ENCODE results near the gene JMJD6. TPM values are rescaled to one million over a fixed set of nuclear protein-coding genes. Genes with fewer than 3 reads are reported as not detected.
"Not testable (repeated sequence)": the region's sequence is repeated elsewhere in the genome, so short reads cannot be mapped to it uniquely, and the experiment has no call there.

Gene JMJD6
- total RNA-seq, 1 donor from 2014 or later: 59.9 TPM

DNA sequence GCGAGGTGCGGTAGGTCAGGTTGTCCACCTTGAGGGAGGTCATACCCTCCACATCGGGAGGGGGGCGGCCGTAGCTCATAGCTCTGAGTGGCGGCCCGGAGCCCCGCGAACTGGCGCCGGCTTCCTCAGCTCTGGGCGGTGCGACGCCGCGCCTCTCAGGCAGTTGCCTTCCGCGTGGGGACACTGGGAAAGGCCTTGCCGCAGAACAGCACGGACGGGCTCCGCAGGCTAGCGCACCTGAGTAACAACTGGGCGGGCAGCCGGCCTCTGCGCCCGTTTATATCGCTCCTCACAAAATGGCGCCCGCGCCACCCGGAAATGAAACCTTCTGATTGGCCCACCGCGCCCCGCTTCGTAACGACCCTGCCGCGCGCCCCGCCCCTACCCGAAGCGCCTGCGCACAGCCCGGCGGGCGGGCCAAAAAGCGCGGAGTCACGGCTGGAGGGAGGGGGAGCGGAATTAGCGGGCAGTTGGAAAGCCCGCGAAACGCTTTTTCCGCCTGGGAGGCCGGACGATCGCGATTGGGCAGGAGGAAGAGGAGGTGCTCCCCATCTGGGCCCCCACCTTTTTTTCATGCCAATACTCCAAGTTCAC is 10.8 kb upstream of the JMJD6 start, which contains the start of gene SRSF2:
SRSF2 (minus strand) TSS at position 250 of the 594 bp plus-strand sequence; CDS start at position 79, 171 bp downstream.
- intact Hi-C loops (cut with micrococcal nuclease): loop anchor here (1.0 to 5.0 kb wide), 8 partner anchors 11 to 1395 kb away; partner anchors contain the start of genes JMJD6, METTL23, SEC14L1 and TMC8

DNA sequence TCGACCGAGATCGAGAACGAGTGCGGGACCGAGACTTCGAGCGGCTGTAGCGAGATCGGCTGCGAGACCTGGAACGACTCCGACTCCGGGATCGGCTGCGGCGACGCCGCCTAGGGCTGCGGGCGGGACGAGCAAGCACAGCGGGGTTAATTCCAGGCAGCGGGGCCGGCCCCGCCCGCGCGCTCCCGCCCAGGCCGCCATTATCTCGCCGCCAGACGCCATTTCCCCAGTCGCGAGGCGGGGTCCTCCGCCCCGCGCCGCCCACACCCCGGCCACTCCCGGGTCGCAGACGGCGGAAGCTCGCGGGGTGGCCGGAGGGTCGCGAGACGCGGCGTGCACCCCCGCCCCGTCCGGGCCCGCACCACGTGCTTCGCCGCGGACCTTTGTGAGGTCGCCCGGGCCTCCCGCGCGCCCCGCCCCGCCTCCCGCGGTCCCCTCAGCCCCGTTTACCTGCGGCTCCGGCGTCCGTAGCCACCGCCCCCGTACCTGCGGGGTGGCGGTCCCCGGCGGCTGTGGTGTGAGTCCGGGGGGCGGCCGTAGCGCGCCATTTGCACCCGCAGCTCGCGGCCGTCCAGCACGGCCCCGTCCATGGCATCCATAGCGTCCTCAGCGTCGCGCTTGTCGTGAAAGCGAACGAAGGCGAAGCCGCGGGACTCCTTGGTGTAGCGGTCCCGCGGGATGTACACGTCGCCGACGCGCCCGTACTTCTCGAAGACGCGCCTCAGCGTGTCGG is 10.1 kb upstream of the JMJD6 start:
- intact Hi-C loops (cut with micrococcal nuclease): loop anchor here (1.0 to 5.0 kb wide), 8 partner anchors 10 to 1396 kb away; partner anchors contain the start of genes JMJD6, METTL23, SEC14L1 and TMC8

DNA sequence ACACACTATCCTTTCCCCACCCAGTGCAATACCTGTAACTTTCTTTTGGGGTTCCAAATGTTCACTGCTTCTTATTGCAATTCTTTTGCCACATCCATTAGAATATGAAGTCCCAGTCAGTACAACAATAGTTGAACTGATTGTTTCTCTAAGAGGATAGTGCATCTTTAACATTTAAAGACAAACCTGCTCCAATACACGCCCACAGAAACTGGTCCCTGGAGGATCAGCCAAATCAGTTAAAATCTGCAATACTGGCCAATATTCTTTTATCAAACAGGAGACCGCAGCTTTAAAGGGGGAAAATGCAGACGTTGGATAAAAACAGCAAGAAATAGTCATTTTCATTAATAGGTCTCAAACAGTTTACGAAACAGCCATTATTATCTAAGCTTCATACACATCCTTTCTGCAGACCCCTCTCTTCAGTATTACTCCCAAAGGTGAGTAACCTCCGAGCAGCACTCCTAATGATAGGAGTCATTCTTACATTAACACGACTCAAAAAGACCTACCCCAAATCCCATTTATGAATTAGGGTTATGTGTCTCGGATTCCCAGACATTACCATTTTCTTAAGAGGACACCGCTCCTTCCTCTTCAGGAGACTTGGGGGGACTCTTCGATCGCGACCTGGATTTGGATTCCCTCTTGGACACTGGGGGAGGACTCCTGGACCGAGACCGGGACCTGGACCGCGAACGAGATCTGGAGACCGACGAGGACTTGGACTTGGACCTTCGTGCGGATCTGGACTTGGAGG is 9.4 kb upstream of the JMJD6 start:
- intact Hi-C loops (cut with micrococcal nuclease): loop anchor here (5.0 kb wide), 5 partner anchors 57 to 1397 kb away; partner anchors contain the start of genes SEC14L1, TMC8 and UBALD2

DNA sequence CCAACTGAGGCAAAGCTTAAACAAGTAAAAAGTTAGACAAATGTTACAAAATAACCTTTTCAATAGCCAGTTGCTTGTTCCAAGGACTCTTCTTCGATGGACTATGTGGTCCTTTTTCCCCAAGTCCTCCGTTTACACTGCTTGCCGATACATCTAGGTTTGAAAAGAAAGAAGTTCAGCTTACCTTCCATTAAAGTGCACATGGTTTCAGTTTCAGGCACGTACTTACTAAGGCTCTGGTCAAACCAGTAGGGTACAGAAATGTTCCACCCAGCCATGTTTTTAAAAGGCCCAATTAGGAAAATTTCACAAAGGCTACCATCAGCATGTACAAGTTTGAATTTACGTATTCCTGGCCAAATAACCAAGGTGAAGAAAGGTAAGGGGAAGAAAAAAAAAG is 8.6 kb upstream of the JMJD6 start:
- intact Hi-C loops (cut with micrococcal nuclease): loop anchor here (5.0 kb wide), 5 partner anchors 57 to 1397 kb away; partner anchors contain the start of genes SEC14L1, TMC8 and UBALD2

DNA sequence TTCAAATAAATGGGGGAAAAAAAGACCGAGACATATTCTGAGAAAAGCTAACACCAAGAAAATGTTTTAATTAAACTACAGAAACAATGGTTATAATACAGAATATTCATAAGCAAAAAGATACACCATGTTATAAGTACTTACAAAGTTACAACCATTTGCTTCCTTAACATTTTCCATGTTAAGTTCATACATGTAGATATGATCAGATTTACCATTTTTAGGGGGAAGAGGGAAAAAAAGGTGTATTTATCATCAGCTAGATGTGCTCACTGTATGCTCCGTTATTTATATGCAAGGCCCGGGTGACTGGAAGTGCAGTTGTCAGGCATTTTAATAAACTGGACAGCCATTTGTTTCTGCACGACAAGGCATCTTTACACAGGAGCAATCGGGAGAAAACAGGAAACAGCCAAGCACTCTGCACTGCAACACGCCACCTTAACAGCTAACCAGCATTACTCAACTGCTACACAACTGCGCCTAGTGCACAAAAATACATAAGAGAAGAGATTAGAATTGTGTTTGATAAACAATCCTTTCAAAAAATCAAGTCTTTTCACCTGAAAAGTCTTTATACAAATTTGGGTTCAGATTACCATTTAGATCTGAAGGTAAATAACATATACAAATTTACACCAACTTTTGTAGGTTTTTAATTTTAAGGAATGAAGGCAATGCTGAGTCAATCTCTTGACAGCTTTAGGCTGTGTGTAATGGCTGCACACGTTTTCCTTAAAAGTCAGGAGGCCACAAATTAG is 7.9 kb upstream of the JMJD6 start:
- intact Hi-C loops (cut with micrococcal nuclease): loop anchor here (5.0 kb wide), 1 partner anchor 718 kb away; no protein-coding TSS in a partner anchor

DNA sequence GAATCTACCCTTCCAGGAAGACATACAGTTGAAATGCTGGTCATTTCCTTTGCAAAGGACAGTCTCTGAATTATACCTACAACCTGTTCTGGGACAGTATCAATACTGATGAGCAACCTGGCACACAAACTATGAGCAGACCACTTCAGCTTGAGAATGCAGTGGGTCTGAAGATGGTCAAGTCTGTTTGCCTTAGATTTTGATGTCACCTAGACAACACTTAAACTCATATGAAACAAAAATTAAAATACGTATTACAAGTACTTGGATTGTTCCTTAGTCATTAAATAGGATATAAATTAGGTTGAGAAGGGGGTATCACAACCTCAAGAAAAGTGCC is 7.2 kb upstream of the JMJD6 start:
- intact Hi-C loops (cut with micrococcal nuclease): loop anchor here (5.0 kb wide), 1 partner anchor 719 kb away; no protein-coding TSS in a partner anchor

DNA sequence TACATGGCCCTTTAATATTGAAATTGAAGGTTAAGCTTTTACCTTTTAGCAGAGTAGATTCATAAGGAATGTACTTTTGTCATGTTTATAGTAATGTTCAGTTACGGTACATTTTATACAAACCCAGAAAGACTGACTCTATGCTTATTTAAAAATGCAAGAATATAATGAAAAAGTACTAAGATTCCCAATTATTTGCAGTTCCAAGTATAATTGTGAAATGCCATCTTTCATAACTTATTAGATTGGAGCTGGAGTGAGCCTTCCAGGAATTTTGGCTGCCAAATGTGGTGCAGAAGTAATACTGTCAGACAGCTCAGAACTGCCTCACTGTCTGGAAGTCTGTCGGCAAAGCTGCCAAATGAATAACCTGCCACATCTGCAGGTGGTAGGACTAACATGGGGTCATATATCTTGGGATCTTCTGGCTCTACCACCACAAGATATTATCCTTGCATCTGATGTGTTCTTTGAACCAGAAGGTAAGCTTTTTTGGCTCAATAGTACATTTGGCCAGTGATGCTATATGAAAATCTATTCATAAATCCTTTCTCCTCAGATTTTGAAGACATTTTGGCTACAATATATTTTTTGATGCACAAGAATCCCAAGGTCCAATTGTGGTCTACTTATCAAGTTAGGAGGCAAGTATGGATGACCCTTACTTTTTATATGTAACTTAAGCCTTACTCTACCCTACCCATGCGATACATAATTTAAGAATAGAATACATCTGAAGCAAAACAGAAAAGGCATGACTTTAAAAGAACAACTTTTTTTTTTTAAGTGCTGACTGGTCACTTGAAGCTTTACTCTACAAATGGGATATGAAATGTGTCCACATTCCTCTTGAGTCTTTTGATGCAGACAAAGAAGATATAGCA is 6.6 kb upstream of the JMJD6 start:
- intact Hi-C loops (cut with micrococcal nuclease): loop anchor here (5.0 kb wide), 1 partner anchor 719 kb away; no protein-coding TSS in a partner anchor

DNA sequence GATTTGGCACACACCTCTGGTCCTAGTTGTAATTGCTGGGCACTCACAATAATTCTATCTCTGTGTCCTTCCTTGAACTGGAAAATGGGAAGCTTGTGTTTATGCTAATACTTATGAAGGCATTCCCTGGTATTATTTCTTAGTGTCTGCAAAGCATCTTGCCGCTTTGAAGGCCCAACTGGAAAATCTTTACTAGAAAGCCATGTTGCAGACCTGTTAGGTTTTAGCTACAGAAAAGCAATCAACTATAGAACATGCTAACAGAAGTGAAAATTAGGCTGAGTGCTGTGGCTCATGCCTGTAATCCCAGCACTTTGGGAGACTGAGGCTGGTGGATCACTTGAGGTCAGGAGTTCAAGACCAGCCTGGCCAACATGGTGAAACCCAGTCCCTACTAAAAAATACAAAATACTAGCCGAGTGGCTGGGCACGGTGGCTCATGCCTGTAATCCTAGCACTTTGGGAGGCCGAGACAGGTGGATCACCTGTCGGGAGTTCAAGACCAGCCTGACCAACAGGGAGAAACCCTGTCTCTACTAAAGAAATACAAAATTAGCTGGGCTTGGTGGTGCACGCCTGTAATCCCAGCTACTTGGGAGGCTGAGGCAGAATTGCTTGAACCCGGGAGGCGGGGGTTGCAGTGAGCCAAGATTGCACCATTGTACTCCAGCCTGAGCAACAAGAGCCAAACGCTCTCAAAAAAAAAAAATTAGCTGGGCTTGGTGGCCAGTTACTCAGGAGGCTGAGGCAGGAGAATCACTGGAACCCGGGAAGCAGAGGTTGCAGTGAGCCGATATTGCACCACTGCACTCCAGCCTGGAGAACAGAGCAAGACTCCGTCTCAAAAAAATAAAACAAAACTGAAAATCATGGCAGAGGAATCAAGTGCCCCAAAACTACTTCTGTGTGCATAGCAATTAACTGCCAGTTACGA is 5.7 kb upstream of the JMJD6 start:
- intact Hi-C loops (cut with micrococcal nuclease): loop anchor here (5.0 kb wide), 1 partner anchor 720 kb away; no protein-coding TSS in a partner anchor

DNA sequence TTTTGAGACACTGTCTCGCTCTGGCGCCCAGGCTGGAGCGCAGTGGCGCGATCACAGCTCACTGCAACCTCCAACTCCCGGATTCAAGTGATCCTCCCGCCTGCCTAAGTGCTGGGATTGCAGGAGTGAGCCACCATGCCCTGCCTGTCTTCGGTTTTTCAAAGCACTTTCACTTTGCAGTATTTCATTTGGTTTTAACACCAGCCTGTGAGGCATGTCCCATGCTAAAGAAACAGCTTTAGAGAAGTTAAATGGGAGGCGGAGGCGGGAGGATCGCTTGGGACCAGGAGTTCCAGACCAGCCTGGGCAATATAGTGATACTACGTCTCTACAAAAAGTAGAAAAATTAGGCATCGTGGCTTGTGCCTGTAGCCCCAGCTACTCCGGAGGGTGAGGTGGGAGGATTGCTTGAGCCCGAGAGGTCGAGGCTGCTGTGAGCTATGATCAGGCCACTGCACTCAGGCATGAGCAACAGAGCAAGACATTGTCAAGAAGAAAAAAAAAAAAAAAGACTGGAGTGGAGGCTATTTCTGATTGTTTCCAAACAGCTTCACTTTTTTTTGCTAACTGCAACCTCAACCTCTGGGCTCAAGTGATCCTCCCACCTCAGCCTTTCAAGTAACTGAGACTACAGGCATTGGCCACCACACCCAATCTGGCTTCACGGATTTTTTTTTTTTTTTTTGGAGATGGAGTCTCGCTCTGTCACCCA is 1.5 kb upstream of the JMJD6 start:
- intact Hi-C loops (cut with micrococcal nuclease): loop anchor here (2.0 kb wide), 1 partner anchor 213 kb away; no protein-coding TSS in a partner anchor

DNA sequence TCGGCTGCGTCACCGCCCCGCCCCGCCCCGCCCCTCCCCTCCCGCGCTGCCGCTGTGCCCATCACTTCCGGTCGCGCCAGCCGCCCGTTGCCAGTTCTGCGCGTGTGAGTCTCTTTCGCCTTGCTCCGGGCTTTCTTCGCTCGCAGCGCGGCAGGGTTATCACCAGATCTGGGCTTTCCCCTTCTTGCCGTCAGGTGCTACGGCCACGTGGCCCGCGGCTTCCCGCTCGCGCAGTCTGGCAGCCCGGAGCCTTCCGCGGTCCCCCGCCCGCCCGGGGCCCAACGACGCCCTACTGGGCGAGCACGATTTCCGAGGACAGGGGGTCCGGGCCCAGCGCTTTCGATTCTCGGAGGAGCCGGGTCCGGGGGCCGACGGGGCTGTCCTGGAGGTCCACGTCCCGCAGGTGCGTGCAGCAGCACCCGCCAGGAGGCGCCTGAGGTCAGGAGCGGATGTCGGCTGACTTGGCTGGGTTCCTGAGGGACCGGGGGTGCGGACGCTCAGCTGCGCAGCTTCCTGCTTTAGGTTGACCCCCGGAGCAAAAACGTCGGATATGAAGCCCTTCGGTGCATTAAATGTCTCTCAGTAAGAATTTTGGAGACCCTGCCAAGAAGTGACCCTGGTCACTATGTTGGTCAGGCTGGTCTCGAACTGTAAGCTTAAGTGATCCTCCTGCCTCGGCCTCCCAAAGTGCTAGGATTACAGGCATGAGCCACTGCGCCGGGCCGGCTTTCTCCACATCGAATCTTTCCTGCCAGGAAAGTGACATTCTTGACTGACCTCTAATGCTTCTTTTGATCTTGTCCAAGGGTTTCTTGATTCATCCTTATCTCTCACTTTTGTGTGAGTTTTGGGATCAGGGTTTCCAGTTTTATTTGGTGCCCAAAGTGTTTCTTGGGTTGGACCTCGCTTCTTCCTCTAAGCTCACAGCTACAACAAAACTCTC is 641 bp upstream of the JMJD6 start, which contains the start of gene METTL23:
METTL23 (plus strand) TSS at position 64 of the 943 bp plus-strand sequence. CDS start 2,872 bp downstream, outside the sequence.
- intact Hi-C loops (cut with micrococcal nuclease): loop anchor here (1.0 to 2.0 kb wide), 4 partner anchors 10 to 212 kb away; partner anchors contain the start of gene SRSF2

DNA sequence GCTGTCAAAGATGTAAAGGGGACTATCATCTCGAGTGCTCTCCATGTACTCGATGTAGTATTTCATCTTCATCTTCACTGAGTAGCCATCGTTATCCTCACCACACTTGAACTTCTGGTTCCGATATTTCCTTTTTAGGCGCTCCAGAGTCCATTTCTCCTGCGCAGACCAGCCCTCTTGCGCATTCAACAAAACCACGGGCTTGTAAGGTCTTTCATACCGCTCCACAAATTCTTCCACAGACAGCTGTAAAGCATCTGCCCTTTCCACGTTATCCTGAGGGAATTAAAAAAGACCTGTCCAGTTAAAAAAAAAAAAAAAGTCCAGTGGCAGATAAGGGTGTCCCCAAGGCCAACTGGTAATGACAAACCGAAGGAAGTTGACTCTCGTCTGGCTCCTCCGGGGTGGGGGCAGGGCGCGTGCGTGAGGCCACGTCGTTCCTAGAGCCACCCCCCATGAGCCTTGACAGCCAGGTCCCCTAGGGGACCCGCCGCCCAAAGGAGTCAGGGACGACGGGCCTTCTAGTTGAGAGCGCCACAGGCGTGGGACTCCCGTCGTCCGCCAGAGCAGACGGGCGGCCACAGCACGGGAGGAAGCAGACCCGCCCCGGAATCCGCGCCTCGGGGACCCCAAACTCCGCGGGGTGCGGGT is 701 bp downstream of the JMJD6 start:
- intact Hi-C loops (cut with micrococcal nuclease): loop anchor here (1.0 to 2.0 kb wide), 4 partner anchors 10 to 211 kb away; partner anchors contain the start of gene SRSF2

DNA sequence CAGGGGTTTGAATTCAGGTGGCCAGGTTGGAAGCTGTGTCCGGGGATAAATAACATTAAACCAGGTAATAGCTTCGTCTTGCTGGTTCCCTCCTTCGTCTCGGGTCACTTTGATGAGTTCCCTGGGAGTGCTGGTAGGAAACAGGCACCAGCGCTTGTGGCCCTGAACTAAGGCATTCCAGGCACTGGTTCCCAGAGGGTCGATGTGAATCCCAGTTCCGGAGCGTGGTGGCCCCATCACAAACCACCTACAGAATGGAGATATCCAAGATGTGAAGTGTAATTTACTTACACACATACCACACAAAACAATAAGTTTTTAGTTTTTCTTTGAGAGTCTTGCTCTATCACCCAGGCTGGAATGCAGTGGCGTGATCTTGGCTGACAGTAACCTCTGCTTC is 2.6 kb downstream of the JMJD6 start:
- intact Hi-C loops (cut with micrococcal nuclease): no loop called here

DNA sequence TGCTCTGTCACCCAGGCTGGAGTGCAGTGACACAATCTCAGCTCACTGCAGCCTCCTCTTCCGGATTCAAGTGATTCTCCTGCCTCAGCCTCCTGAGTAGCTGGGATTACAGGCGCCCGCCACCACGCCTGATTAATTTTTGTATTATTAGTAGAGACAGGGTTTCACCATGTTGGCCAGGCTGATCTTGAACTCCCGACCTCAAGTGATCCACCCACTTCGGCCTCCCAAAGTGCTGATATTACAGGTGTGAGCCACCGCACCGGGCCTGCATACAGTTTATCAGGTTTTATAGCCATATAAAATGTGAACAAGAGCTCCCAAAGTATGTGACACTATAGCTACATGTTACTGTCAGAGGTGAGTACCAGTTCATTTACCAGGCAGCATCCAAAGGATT is 3.4 kb downstream of the JMJD6 start:
- intact Hi-C loops (cut with micrococcal nuclease): not testable (repeated sequence)

DNA sequence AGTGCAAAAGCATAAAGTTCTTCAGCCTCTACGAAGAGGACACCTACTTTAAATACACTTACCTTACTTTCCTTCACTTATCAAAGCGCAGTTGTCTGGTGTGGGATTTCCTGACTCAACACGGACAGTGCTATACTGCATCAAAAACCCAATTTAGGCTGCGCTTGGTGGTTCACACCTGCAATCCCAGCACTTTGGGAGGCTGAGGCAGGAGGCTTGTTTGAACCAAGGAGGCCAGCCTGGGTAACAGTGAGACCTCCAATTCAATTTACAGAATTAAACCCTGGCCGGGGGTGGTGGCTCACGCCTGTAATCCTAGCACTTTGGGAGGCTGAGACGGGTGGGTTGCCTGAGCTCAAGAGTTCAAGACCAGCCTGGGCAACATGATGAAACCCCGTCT is 4.1 kb downstream of the JMJD6 start:
- intact Hi-C loops (cut with micrococcal nuclease): no loop called here

DNA sequence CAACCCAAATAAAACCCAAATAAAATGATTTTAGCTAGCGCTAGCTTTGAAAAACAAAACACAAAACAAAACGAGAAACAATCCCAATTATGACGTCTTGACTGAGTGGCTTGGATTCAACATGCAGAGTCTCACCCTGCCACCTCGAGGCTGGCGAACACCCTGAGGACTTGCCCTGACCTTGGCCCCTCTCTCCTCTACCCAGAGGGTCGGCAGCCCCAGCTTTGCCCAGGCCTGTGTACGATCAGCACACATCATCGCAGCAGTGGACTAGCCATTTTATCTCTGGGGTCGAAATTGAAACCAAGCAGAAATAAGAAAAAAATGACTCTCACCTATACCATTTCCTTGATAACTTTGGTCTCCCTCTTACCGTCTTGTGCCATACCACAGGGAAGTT is 4.9 kb downstream of the JMJD6 start:
- intact Hi-C loops (cut with micrococcal nuclease): no loop called here

DNA sequence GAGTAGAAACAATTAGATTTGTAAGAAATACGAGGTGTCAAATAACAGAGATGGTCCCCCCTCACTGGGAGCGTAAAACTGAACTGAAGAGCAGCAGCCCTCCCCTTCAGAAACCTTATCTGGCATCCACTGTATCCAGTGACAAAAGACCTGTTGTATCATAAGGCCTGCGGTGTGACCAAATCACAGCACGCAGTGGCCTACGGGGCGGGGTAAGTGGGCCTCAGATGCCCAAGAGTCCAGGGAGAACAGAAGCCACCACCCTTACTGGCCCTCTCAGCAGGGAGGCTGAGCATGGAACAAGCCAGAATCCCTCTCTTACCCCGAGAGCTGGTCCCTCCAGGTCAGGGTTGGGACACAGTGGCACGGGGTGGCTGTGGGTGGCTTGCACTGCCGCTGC is 5.5 kb downstream of the JMJD6 start:
- intact Hi-C loops (cut with micrococcal nuclease): no loop called here
